ENCODE data around the gene FAM184B. TPM values are rescaled to one million over a fixed set of nuclear protein-coding genes. Genes with fewer than 3 reads are reported as not detected.

The FAM184B gene
- polyA plus RNA-seq, 1 donor from 2014 or later, result 0.10 TPM

DNA sequence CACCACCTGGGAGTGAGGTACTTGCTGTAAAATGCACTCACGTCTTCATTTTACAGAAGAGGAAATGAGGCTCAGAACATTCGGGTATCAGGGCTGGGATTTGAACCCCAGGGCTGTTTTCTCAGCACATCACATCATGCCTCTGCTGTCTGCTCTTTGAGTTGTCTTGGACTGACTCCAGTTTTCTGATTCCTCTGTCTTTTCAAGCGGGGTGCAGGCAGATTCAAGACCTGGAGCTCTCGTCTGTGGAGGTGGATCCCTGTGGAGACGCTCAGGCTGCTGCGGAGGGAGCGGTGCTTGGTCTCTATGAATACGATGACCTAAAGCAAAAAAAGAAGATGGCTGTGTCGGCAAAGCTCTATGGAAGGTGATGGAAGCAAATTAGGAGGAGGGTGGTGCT is 198.1 kb downstream of the FAM184B start:
- Histone ChIP-seq H3K9me2 (ENCODE audit: insufficient read depth, low read length) (no peaks in the 10 kb centered on the region), H3K4me2 (ENCODE audit: low read length) (no peak overlapping the region), H3K9ac (ENCODE audit: low read length) (no peak overlapping the region), H3K79me2 (replicated peaks; ENCODE audit: insufficient read depth, low read length) (no peaks in the 10 kb centered on the region), H4K20me1 (ENCODE audit: insufficient read depth) (no peaks in the 10 kb centered on the region), H3K27me3 (ENCODE audit: insufficient read depth, low read depth, low read length) (no peaks in the 10 kb centered on the region), H2AFZ (ENCODE audit: low read depth, low read length) (no peak overlapping the region), H3F3A (ENCODE audit: insufficient read depth, low read length, poor library complexity, severe bottlenecking) (peaks cover 2% of the 10 kb centered on the region), H3K27ac (ENCODE audit: low read length) (no peak overlapping the region), H3K4me3 (ENCODE audit: low read length) (no peak overlapping the region), H3K9me3 (ENCODE audit: low read length) (no peaks in the 10 kb centered on the region), H3K36me3 (ENCODE audit: insufficient read depth, low read length) (no peaks in the 10 kb centered on the region)
- TF ChIP-seq, protein P1, sequence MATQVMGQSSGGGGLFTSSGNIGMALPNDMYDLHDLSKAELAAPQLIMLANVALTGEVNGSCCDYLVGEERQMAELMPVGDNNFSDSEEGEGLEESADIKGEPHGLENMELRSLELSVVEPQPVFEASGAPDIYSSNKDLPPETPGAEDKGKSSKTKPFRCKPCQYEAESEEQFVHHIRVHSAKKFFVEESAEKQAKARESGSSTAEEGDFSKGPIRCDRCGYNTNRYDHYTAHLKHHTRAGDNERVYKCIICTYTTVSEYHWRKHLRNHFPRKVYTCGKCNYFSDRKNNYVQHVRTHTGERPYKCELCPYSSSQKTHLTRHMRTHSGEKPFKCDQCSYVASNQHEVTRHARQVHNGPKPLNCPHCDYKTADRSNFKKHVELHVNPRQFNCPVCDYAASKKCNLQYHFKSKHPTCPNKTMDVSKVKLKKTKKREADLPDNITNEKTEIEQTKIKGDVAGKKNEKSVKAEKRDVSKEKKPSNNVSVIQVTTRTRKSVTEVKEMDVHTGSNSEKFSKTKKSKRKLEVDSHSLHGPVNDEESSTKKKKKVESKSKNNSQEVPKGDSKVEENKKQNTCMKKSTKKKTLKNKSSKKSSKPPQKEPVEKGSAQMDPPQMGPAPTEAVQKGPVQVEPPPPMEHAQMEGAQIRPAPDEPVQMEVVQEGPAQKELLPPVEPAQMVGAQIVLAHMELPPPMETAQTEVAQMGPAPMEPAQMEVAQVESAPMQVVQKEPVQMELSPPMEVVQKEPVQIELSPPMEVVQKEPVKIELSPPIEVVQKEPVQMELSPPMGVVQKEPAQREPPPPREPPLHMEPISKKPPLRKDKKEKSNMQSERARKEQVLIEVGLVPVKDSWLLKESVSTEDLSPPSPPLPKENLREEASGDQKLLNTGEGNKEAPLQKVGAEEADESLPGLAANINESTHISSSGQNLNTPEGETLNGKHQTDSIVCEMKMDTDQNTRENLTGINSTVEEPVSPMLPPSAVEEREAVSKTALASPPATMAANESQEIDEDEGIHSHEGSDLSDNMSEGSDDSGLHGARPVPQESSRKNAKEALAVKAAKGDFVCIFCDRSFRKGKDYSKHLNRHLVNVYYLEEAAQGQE (IDR thresholded peaks at IDR 0.05; ENCODE audit: borderline replicate concordance), result no peak
- TF ChIP-seq EP300 (conservative IDR thresholded peaks at IDR 0.05; ENCODE audit: poor library complexity, severe bottlenecking) (no peak), POLR2AphosphoS5 (IDR thresholded peaks at IDR 0.05) (no peak), SMC3 (conservative IDR thresholded peaks at IDR 0.05; ENCODE audit: poor library complexity) (no peak), TAF1 (IDR thresholded peaks at IDR 0.05; ENCODE audit: low read depth) (no peak), MXI1 (conservative IDR thresholded peaks at IDR 0.05; ENCODE audit: poor library complexity, severe bottlenecking) (no peak)

DNA sequence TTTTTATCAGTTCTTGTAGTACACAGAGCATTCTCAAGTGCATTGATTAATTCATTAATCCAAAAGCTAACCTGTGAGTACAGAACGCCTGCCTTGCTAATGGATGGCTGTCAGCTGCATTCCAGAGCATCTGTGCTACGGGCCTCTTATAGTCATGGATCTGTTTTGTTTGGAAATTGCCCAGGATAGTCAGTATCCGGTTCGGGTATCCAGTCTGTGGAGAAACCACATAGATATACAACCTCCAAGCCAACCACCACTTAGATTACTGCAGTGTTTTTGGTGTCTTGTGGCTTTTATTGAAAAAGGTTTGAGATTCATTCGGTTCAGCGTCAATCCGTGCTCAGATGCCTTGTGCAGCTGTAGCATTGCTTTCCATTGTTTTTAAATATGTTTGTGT is 200.5 kb downstream of the FAM184B start:
- Histone ChIP-seq H3K9me2 (ENCODE audit: insufficient read depth, low read length) (no peaks in the 10 kb centered on the region), H3K4me3 (ENCODE audit: low read length) (no peak overlapping the region), H3K9ac (ENCODE audit: low read length) (no peak overlapping the region), H3K27me3 (ENCODE audit: insufficient read depth, low read depth, low read length) (no peaks in the 10 kb centered on the region), H2AFZ (ENCODE audit: low read depth, low read length) (no peak overlapping the region), H3K36me3 (ENCODE audit: insufficient read depth, low read length) (no peaks in the 10 kb centered on the region), H4K20me1 (ENCODE audit: insufficient read depth) (no peaks in the 10 kb centered on the region), H3K27ac (ENCODE audit: low read length) (no peak overlapping the region), H3K9me3 (ENCODE audit: low read length) (no peaks in the 10 kb centered on the region), H3K79me2 (replicated peaks; ENCODE audit: insufficient read depth, low read length) (no peaks in the 10 kb centered on the region), H3K4me2 (ENCODE audit: low read length) (no peak overlapping the region), H3F3A (ENCODE audit: insufficient read depth, low read length, poor library complexity, severe bottlenecking) (peaks cover 5% of the 10 kb centered on the region)
- TF ChIP-seq, protein P1 (IDR thresholded peaks at IDR 0.05; ENCODE audit: borderline replicate concordance), result no peak
- TF ChIP-seq RAD21 (conservative IDR thresholded peaks at IDR 0.05) (no peak), SMC3 (conservative IDR thresholded peaks at IDR 0.05; ENCODE audit: poor library complexity) (no peak), POLR2AphosphoS5 (IDR thresholded peaks at IDR 0.05) (no peak), MXI1 (conservative IDR thresholded peaks at IDR 0.05; ENCODE audit: poor library complexity, severe bottlenecking) (no peak), EZH2 (IDR thresholded peaks at IDR 0.05; ENCODE audit: borderline replicate concordance, insufficient read depth, low read length, poor library complexity, severe bottlenecking) (no peak), TAF1 (IDR thresholded peaks at IDR 0.05; ENCODE audit: low read depth) (no peak), EP300 (conservative IDR thresholded peaks at IDR 0.05; ENCODE audit: poor library complexity, severe bottlenecking) (no peak)
- TF ChIP-seq, protein P2, sequence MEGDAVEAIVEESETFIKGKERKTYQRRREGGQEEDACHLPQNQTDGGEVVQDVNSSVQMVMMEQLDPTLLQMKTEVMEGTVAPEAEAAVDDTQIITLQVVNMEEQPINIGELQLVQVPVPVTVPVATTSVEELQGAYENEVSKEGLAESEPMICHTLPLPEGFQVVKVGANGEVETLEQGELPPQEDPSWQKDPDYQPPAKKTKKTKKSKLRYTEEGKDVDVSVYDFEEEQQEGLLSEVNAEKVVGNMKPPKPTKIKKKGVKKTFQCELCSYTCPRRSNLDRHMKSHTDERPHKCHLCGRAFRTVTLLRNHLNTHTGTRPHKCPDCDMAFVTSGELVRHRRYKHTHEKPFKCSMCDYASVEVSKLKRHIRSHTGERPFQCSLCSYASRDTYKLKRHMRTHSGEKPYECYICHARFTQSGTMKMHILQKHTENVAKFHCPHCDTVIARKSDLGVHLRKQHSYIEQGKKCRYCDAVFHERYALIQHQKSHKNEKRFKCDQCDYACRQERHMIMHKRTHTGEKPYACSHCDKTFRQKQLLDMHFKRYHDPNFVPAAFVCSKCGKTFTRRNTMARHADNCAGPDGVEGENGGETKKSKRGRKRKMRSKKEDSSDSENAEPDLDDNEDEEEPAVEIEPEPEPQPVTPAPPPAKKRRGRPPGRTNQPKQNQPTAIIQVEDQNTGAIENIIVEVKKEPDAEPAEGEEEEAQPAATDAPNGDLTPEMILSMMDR (IDR thresholded peaks at IDR 0.05; ENCODE audit: poor library complexity, severe bottlenecking), result no peak

Other genes starting within 250 kb of the FAM184B start
- gene LAP3, start 204.4 kb downstream of the FAM184B start, polyA plus RNA-seq, result 36.9 and 38.2 TPM in 2 replicates
- gene MED28, start 167.0 kb downstream of the FAM184B start, polyA plus RNA-seq, result 31.8 and 33.7 TPM in 2 replicates
- gene DCAF16, start 29.1 kb upstream of the FAM184B start, polyA plus RNA-seq, result 38.0 and 41.3 TPM in 2 replicates
- 2.8 and 3.1 TPM in 2 replicates for gene NCAPG, start 29.4 kb upstream of the FAM184B start, polyA plus RNA-seq
- 32.0 and 49.0 TPM in 2 replicates for gene LCORL, start 240.1 kb upstream of the FAM184B start, polyA plus RNA-seq

Data from neural cell (in vitro differentiated cells).